ENCODE data around the gene RGS7. TPM values are rescaled to one million over a fixed set of nuclear protein-coding genes. Genes with fewer than 3 reads are reported as not detected.

RGS7 gene
- total RNA-seq, 1 experiment from 2014 or later, result 0.10 TPM

GRCh38 chr1:241139047-241139446 is 218.0 kb downstream of the RGS7 start:
- Histone ChIP-seq H3K4me3 (ENCODE audit: low read depth in 2 of 2, low read length in 2 of 2) (no peak overlapping the region), H3K36me3 (ENCODE audit: control insufficient read depth, insufficient read depth, low read length) (no peaks in the 10 kb centered on the region), H3K4me1 (ENCODE audit: control insufficient read depth, insufficient read depth, low read length) (no peaks in the 10 kb centered on the region), H3K27me3 (ENCODE audit: control insufficient read depth, insufficient read depth, low read length) (no peaks in the 10 kb centered on the region), H3K27ac (ENCODE audit: low read length) (no peak overlapping the region), H3K9me3 (ENCODE audit: control insufficient read depth, insufficient read depth, low read depth, low read length) (no peaks in the 10 kb centered on the region)
- ChIA-PET CTCF (no interaction called here), POLR2A (no interaction called here)
- no peak for TF ChIP-seq POLR2AphosphoS5 (IDR thresholded peaks at IDR 0.05; ENCODE audit: low read depth, low read length)
- no peak for TF ChIP-seq TCF7L2 (IDR thresholded peaks at IDR 0.05; ENCODE audit: low read depth, low read length)
- no peak for TF ChIP-seq REST (IDR thresholded peaks at IDR 0.05; ENCODE audit: insufficient read depth in 1 of 2, low read depth in 2 of 2, low read length in 1 of 2)
- TF ChIP-seq SIN3A (IDR thresholded peaks at IDR 0.05; ENCODE audit: borderline replicate concordance, insufficient read depth, low read depth, low read length), result no peak
- no peak for TF ChIP-seq CTCF (IDR thresholded peaks at IDR 0.05)
- intact Hi-C loops (cut with micrococcal nuclease; ENCODE audit: unreplicated experiment), result no loop called here
- no peak for ATAC-seq
- BruUV-seq (replicated peaks), result no TSS peak
- in situ Hi-C loops (cut with HindIII; ENCODE audit: low pct_unique_long_range_greater_than_20kb, low sequenced_read_pairs), result no loop called here
- no peak for DNase-seq (ENCODE audit: low read depth, low spot score)

- H3K27ac ChIP-seq (ENCODE audit: low read length), result no peak overlapping the region
- in situ Hi-C loops (cut with HindIII; ENCODE audit: low pct_unique_long_range_greater_than_20kb, low sequenced_read_pairs), result no loop called here
- H3K27me3 ChIP-seq (ENCODE audit: control insufficient read depth, insufficient read depth, low read length), result no peaks in the 10 kb centered on the region
- no peak overlapping the region for H3K4me3 ChIP-seq (ENCODE audit: low read depth in 2 of 2, low read length in 2 of 2)
- DNase-seq (ENCODE audit: low read depth, low spot score) (no peak), ATAC-seq (no peak)
- no TSS peak for BruUV-seq (replicated peaks)
- intact Hi-C loops (cut with micrococcal nuclease; ENCODE audit: unreplicated experiment), result no loop called here
- no peaks in the 10 kb centered on the region for H3K4me1 ChIP-seq (ENCODE audit: control insufficient read depth, insufficient read depth, low read length)
- no peaks in the 10 kb centered on the region for H3K9me3 ChIP-seq (ENCODE audit: control insufficient read depth, insufficient read depth, low read depth, low read length)
- ChIA-PET POLR2A (interaction anchor here (0.7 kb wide), 1 partner anchor 523 kb away, joined by 6 read pairs; no protein-coding TSS in a partner anchor), CTCF (no interaction called here)
- TF ChIP-seq TCF7L2 (IDR thresholded peaks at IDR 0.05; ENCODE audit: low read depth, low read length) (no peak), POLR2AphosphoS5 (IDR thresholded peaks at IDR 0.05; ENCODE audit: low read depth, low read length) (no peak), CTCF (IDR thresholded peaks at IDR 0.05) (no peak), REST (IDR thresholded peaks at IDR 0.05; ENCODE audit: insufficient read depth in 1 of 2, low read depth in 2 of 2, low read length in 1 of 2) (no peak), SIN3A (IDR thresholded peaks at IDR 0.05; ENCODE audit: borderline replicate concordance, insufficient read depth, low read depth, low read length) (no peak)
- no peaks in the 10 kb centered on the region for H3K36me3 ChIP-seq (ENCODE audit: control insufficient read depth, insufficient read depth, low read length)
Measured at GRCh38 chr1:241138248-241138647, 218.8 kb downstream of the RGS7 start.
